Measurements from ENCODE around the gene MYLK4. TPM values are rescaled to one million over a fixed set of nuclear protein-coding genes. Genes with fewer than 3 reads are reported as not detected.

MYLK4 gene
- polyA plus RNA-seq, 6 donors from 2014 or later: 0.04 to 0.13 (median 0.10) TPM; not detected in 2

- Mint-ChIP-seq H3K4me3 (no peak overlapping the region), H3K36me3 (peaks cover 16 to 26% of the 10 kb centered on the region in 2 donors), H3K9me3 (no peaks in the 10 kb centered on the region), H3K27me3 (no peaks in the 10 kb centered on the region), H3K27ac (peak overlapping the region in 3 of 6 donors; percentile 42 to 73 (median 62)), H3K4me1 (peaks cover 18 to 25% (median 23%) of the 10 kb centered on the region in 3 donors)
- ATAC-seq (ENCODE audit: low read depth in 2 of 2): no peak
- no peak for DNase-seq
Measured at GRCh38 chr6:2786269-2786668, 35.5 kb upstream of the MYLK4 start.

DNA sequence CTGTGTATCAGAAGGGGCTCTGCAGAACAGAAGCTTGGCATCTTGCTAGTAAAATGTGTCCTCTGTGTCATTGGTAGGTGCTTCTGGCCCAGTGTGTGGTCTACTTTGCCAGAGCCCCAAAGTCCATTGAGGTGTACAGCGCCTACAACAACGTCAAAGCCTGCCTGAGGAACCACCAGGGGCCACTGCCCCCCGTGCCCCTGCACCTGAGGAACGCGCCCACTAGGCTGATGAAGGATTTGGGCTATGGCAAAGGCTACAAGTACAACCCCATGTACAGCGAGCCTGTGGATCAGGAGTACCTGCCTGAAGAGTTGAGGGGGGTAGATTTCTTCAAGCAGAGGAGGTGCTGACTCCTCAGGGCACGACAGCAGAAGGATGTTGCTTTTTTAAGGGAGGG lies 34.2 kb upstream of the MYLK4 start:
- H3K27me3 Mint-ChIP-seq: no peaks in the 10 kb centered on the region
- peaks cover 5 to 17% (median 15%) of the 10 kb centered on the region in 3 donors for H3K4me1 Mint-ChIP-seq
- peaks cover 23 to 33% of the 10 kb centered on the region in 2 donors for H3K36me3 Mint-ChIP-seq
- DNase-seq (no peak), ATAC-seq (ENCODE audit: low read depth in 2 of 2) (no peak)
- H3K9me3 Mint-ChIP-seq: no peaks in the 10 kb centered on the region
- peak overlapping the region in 1 of 6 donors; percentile 83 for H3K27ac Mint-ChIP-seq
- H3K4me3 Mint-ChIP-seq: no peak overlapping the region

DNA sequence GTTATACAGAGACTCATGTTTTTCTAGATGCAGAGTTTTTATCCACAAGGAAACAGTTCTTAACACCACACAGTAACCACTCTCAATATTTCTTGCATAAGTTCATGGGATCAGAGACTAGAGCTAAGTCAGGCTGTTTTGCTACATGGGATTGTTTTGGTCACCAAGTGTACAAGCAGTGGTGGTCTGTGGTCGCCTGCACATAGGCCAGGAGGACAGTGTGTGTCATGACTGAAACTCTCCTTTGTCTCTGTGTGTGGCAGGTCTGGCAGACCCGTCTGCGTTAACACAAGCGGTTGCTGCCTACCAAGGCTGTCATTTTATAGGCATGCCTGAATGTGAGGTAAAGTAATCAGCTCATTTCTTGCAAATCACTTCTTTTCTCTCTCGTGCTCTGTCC lies 33.3 kb upstream of the MYLK4 start:
- ATAC-seq (ENCODE audit: low read depth in 2 of 2): no peak
- no peak for DNase-seq
- no peak overlapping the region for H3K4me3 Mint-ChIP-seq
- no peaks in the 10 kb centered on the region for H3K9me3 Mint-ChIP-seq
- peaks cover 7 to 17% (median 15%) of the 10 kb centered on the region in 3 donors for H3K4me1 Mint-ChIP-seq
- H3K36me3 Mint-ChIP-seq: peaks cover 23 to 37% of the 10 kb centered on the region in 2 donors
- H3K27ac Mint-ChIP-seq: peak overlapping the region in 3 of 6 donors; percentile 5 to 35 (median 10)
- H3K27me3 Mint-ChIP-seq: no peaks in the 10 kb centered on the region

DNA sequence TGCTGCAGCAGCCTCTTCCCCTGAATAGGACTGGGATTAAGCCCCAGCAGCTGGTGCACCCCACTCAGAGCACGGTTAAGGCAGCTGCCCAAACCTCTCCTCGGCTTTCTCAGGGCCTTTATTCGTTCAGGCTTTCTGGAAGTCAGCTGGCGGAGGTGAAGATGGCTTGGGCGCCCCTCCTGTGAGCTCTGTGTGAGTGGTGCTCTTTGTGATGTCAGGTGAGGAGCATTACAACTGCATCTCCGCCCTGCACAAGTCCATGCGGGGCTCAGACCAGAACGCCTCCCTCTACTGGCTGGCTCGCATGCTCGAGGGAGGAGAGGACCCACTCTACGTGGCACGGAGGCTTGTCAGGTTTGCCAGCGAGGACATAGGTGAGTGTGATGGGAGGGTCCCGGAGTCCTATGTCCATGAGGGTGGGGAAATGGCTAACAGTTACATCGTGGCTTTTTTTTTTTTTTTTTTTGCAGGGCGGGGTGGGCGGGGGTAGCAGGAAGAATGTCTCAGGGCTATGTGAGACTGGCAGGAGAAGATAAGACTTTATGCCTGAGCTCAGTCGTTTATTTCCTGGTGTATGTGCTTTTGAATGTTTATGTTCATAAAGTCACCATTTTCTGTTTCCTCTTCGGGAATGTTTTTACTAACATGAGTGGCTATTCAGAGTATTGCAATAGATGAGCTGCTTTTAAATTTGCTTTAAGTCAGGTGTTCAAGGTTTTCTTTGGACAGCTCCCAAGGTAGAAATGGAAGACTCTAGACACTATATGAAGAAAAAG lies 32.7 kb upstream of the MYLK4 start:
- H3K4me1 Mint-ChIP-seq: peaks cover 7 to 17% (median 15%) of the 10 kb centered on the region in 3 donors
- peaks cover 23 to 38% of the 10 kb centered on the region in 2 donors for H3K36me3 Mint-ChIP-seq
- no peak for ATAC-seq (ENCODE audit: low read depth in 2 of 2)
- no peak overlapping the region for H3K4me3 Mint-ChIP-seq
- peak overlapping the region in 3 of 6 donors; percentile 5 to 34 (median 16) for H3K27ac Mint-ChIP-seq
- H3K9me3 Mint-ChIP-seq: no peaks in the 10 kb centered on the region
- no peaks in the 10 kb centered on the region for H3K27me3 Mint-ChIP-seq
- DNase-seq: no peak

GRCh38 chr6:2782825-2783187 lies 32.1 kb upstream of the MYLK4 start:
- Mint-ChIP-seq H3K4me1 (peaks cover 9 to 18% (median 15%) of the 10 kb centered on the region in 3 donors), H3K36me3 (peaks cover 23 to 36% of the 10 kb centered on the region in 2 donors), H3K27ac (no peak overlapping the region)

GRCh38 chr6:2782356-2782708 lies 31.6 kb upstream of the MYLK4 start:
- H3K36me3 Mint-ChIP-seq: peaks cover 20 to 31% of the 10 kb centered on the region in 2 donors
- H3K9me3 Mint-ChIP-seq: no peaks in the 10 kb centered on the region
- H3K4me1 Mint-ChIP-seq: peaks cover 14 to 23% (median 20%) of the 10 kb centered on the region in 3 donors
- H3K27me3 Mint-ChIP-seq: no peaks in the 10 kb centered on the region
- no peak overlapping the region for H3K4me3 Mint-ChIP-seq
- no peak for DNase-seq
- H3K27ac Mint-ChIP-seq: peak overlapping the region in 1 of 6 donors; percentile 20
- no peak for ATAC-seq (ENCODE audit: low read depth in 2 of 2)

More at GRCh38 chr6:2782825-2783187, 32.1 kb upstream of the MYLK4 start:
- ATAC-seq (ENCODE audit: low read depth in 2 of 2): no peak
- Mint-ChIP-seq H3K9me3 (no peaks in the 10 kb centered on the region), H3K4me3 (no peak overlapping the region), H3K27me3 (no peaks in the 10 kb centered on the region)
- DNase-seq: no peak

DNA sequence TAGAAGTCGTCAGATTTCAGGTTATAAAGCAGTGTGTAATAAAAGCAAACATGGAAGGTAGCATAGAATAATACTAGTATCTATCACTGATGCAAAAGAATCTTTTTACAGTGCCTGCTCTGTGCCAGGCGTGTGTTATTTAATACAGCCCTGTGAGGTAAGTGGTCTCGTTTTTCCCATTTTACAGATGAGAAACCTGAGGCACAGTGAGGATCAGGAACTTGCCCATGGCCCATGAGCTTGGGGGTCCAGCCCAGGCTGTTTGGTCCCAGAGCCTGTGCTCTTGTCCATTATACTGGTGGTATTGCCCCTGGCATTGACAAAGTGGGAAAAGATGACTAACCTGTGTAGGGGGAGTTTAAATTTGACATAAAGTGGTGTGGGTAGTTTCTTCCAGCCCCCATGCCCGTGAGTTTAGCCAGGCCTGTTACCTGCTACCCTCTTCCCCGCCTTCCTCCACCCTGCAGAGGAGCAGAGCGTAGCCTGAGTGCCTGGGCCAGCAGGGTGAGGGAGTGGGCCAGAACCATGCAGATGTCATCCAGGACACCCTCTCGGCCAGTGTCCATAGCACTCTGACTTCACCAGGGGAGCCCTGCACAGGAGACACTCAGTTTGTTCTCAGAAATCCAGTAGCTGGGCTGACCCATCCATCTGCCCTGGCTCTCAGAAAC lies 31.1 kb upstream of the MYLK4 start:
- peaks cover 15 to 27% of the 10 kb centered on the region in 2 donors for H3K36me3 Mint-ChIP-seq

DNA sequence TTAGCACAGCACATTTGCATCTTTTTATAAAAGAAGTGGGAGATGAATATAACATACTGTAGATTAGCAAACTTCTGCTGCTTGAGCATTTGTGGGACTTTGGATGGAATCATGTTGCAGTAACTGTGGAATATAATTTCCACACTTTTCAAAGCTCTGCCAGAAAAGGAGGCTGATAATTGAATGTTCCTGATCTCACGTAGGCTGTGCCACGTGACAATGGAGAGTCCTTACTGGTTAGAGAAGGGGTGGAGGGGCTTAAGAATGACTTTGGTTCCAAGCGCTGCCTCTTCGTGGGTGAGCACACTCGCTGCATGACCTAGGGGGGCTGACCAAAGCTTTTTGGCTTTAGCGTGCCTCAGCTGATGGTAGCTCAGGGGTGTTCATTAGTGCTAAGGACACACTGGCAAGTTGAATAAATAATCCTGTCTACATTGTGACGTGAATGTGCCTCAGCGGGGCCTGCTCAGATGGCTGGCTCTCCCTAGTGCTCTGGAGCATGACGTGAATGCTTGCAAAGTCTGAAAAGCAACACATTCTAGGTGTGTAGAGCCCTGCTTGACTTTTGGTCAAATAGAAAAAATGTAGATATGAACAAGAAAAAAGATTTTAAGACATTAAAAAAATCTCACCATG lies 29.5 kb upstream of the MYLK4 start:
- no peaks in the 10 kb centered on the region for H3K9me3 Mint-ChIP-seq
- H3K4me1 Mint-ChIP-seq: peaks cover 11 to 25% (median 14%) of the 10 kb centered on the region in 3 donors
- no peak overlapping the region for H3K27ac Mint-ChIP-seq
- H3K27me3 Mint-ChIP-seq: no peaks in the 10 kb centered on the region
- ATAC-seq (ENCODE audit: low read depth in 2 of 2) (no peak), DNase-seq (no peak)
- H3K4me3 Mint-ChIP-seq: no peak overlapping the region
- H3K36me3 Mint-ChIP-seq: peaks cover 10 to 28% of the 10 kb centered on the region in 2 donors

More for the DNA sequence above, 31.1 kb upstream of the MYLK4 start:
- no peak overlapping the region for H3K4me3 Mint-ChIP-seq
- no peaks in the 10 kb centered on the region for H3K9me3 Mint-ChIP-seq
- H3K27ac Mint-ChIP-seq: no peak overlapping the region
- H3K4me1 Mint-ChIP-seq: peaks cover 12 to 23% (median 16%) of the 10 kb centered on the region in 3 donors
- no peak for DNase-seq
- H3K27me3 Mint-ChIP-seq: no peaks in the 10 kb centered on the region
- ATAC-seq (ENCODE audit: low read depth in 2 of 2): no peak

DNA sequence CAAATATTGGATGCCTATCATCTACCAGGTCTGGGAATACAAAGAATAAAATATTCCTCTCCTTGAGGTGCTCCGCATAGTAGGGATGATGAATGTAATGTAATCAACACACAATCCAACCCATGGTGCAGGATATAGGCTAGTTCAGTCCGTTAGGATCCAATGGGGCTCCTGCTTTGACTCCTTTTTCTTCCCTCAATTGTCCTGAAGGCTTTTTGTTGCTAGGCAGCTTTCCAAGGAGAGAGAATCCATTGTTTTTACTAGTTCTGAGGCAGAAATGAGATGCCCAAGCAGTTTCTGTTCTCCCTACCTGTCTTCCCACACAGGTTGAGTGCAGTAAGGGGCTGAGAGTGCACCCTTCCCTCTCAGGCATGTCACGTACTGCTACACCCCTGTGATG lies 26.5 kb upstream of the MYLK4 start:
- no peak overlapping the region for H3K4me3 Mint-ChIP-seq
- no peaks in the 10 kb centered on the region for H3K27me3 Mint-ChIP-seq
- ATAC-seq (ENCODE audit: low read depth in 2 of 2): no peak
- peaks cover 18 to 35% (median 20%) of the 10 kb centered on the region in 3 donors for H3K4me1 Mint-ChIP-seq
- DNase-seq: no peak
- no peaks in the 10 kb centered on the region for H3K9me3 Mint-ChIP-seq
- no peak overlapping the region for H3K27ac Mint-ChIP-seq
- H3K36me3 Mint-ChIP-seq: peaks cover 20% of the 10 kb centered on the region in 2 donors

DNA sequence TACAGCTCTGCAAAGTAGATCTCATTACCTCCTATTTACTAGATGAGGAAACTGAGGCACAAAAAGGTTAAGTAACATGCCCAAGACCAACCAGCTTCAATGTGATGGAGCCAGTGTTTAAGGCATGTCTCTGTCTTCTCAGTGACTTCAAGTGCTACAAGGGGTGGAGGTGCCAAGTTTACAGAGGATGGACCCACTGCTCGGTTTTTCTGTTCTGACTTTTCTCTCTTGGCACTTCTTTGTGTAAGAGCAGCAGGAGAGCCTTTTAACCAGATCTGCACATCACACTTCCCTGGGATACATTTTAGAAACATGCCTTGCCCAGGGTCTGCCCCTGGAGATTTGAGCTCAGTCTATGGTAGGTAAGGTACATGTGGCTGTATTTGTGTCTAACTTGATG lies 24.3 kb upstream of the MYLK4 start:
- H3K27me3 Mint-ChIP-seq: no peaks in the 10 kb centered on the region
- no peaks in the 10 kb centered on the region for H3K9me3 Mint-ChIP-seq
- H3K4me3 Mint-ChIP-seq: no peak overlapping the region
- DNase-seq (no peak), ATAC-seq (ENCODE audit: low read depth in 2 of 2) (no peak)
- peak overlapping the region in 1 of 6 donors; percentile 15 for H3K27ac Mint-ChIP-seq
- peaks cover 23 to 33% (median 32%) of the 10 kb centered on the region in 3 donors for H3K4me1 Mint-ChIP-seq
- peaks cover 12 to 24% of the 10 kb centered on the region in 2 donors for H3K36me3 Mint-ChIP-seq

DNA sequence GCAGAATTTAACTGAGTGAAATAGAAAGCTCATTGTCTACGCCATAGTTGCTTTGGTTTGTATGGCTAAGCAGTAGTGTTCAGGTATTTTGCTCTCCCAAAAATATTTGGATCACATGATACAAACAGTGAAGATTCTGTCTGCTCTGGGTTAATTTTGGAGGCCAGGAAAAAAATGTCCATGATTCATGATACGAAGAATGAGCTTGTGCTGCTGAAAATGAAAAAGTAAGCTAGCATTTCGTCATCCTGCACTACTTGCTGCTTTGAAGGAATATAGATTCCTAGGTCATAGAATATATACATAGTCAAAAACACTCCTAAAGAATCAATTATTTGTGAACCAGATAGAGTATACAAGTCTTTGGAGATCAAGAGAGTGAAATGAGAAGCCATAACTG lies 22.7 kb upstream of the MYLK4 start:
- Mint-ChIP-seq H3K4me3 (no peak overlapping the region), H3K9me3 (no peaks in the 10 kb centered on the region), H3K36me3 (peaks cover 12 to 21% of the 10 kb centered on the region in 2 donors), H3K27ac (no peak overlapping the region), H3K27me3 (no peaks in the 10 kb centered on the region), H3K4me1 (peaks cover 31 to 41% (median 39%) of the 10 kb centered on the region in 3 donors)
- ATAC-seq (ENCODE audit: low read depth in 2 of 2) (no peak), DNase-seq (no peak)

DNA sequence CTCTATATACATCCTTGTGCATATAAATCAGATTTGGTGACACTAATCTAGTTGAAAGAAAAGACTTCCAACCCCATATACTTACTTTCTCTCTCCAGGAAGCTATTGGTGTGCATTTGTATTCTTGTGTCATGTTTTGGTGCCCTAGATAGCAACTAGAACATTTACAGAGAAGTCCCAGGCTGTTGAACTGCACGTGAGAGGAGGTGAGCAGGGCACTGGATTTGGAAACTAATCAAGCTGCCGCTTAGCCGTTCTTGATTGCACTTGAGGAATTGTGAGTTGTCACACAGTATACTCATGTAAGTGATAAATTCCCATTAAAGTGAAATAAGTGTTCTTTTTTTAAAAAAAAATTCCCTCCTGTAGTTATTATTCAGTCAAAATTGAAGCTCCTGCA lies 22.1 kb upstream of the MYLK4 start:
- Mint-ChIP-seq H3K27ac (no peak overlapping the region), H3K27me3 (no peaks in the 10 kb centered on the region), H3K36me3 (peaks cover 12 to 23% of the 10 kb centered on the region in 2 donors), H3K4me1 (peaks cover 37 to 46% (median 43%) of the 10 kb centered on the region in 3 donors), H3K9me3 (no peaks in the 10 kb centered on the region), H3K4me3 (no peak overlapping the region)
- ATAC-seq (ENCODE audit: low read depth in 2 of 2) (no peak), DNase-seq (no peak)

- peaks cover 47 to 52% (median 52%) of the 10 kb centered on the region in 3 donors for H3K4me1 Mint-ChIP-seq
- DNase-seq (no peak), ATAC-seq (ENCODE audit: low read depth in 2 of 2) (no peak)
- no peak overlapping the region for H3K4me3 Mint-ChIP-seq
- H3K27ac Mint-ChIP-seq: peak overlapping the region in 1 of 6 donors; percentile 34
- no peaks in the 10 kb centered on the region for H3K27me3 Mint-ChIP-seq
- no peaks in the 10 kb centered on the region for H3K9me3 Mint-ChIP-seq
- H3K36me3 Mint-ChIP-seq: peaks cover 12 to 23% of the 10 kb centered on the region in 2 donors
Measured at GRCh38 chr6:2771079-2771478, 20.4 kb upstream of the MYLK4 start.
